Epithelial cell of proximal tubule (primary cell): ENCODE data around the gene LAMTOR5. TPM values are rescaled to one million over a fixed set of nuclear protein-coding genes. Genes with fewer than 3 reads are reported as not detected.

Experiments
- DNase-seq: peaks from one replicate; pipeline ENCODE4 v3.0.0-alpha.2; 2011; ENCODE audit warnings: low read depth
- H3K4me3 ChIP-seq: 2 replicates; pipeline ENCODE4 v1.5.1; 2011; ENCODE audit warnings: low read depth, mild to moderate bottlenecking, low read length
- CTCF ChIP-seq: conservative IDR thresholded peaks from 2 replicates; pipeline ENCODE4 v1.5.1; 2012; ENCODE audit warnings: low read depth, mild to moderate bottlenecking, low read length
- total RNA-seq: library from RNA; depleted of rRNA; stranded (reverse); fragments of >200 nt; gene quantifications from 2 replicates; pipeline ENCODE4 v1.2.3, GENCODE V29; 2015

LAMTOR5 gene
- 181 and 206 TPM in 2 replicates for total RNA-seq

- peak; percentile 6 for TF ChIP-seq CTCF
- H3K4me3 ChIP-seq, result peak within 1 kb of the TSS; percentile 89
- no peak for DNase-seq
These were observed at the start of gene LAMTOR5 for GRCh38 chr1:110407260-110408210. Gene LAMTOR5, minus strand, starts transcription at chr1:110407694. Its CDS starts 74 bp downstream, at chr1:110407620.

- no peak for TF ChIP-seq CTCF
- no peak for DNase-seq
- no peak overlapping the region for H3K4me3 ChIP-seq
These were observed 49.7 kb upstream of the LAMTOR5 start for GRCh38 chr1:110457206-110457605.

DNA sequence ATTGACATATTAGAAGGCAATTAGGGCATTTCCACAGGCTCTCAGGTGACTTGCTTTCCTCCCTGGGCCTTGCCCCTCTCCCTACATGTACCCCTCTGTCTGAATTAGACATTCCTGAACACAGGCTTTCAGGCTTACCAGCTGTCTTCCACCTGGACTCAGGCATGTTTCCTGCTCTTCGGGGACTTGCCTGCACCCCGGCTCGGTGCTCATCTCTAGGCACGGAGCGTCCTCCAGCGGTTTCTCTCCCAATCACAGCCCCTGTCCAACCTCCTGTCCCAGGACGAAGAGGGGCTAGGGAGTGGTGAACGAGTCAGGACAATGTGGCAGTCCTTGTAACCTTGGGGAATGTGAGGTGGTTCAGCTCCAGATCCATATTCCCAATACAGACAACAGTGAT is 47.7 kb upstream of the LAMTOR5 start:
- no peak for DNase-seq
- TF ChIP-seq CTCF, result no peak

GRCh38 chr1:110454328-110454727 is 46.8 kb upstream of the LAMTOR5 start:
- TF ChIP-seq CTCF, result no peak
- DNase-seq, result no peak
- no peak overlapping the region for H3K4me3 ChIP-seq

More for the DNA sequence above, 47.7 kb upstream of the LAMTOR5 start:
- no peak overlapping the region for H3K4me3 ChIP-seq

- DNase-seq, result no peak
- H3K4me3 ChIP-seq, result no peak overlapping the region
- TF ChIP-seq CTCF, result no peak
These were observed 46.3 kb upstream of the LAMTOR5 start for GRCh38 chr1:110453829-110454228.

DNA sequence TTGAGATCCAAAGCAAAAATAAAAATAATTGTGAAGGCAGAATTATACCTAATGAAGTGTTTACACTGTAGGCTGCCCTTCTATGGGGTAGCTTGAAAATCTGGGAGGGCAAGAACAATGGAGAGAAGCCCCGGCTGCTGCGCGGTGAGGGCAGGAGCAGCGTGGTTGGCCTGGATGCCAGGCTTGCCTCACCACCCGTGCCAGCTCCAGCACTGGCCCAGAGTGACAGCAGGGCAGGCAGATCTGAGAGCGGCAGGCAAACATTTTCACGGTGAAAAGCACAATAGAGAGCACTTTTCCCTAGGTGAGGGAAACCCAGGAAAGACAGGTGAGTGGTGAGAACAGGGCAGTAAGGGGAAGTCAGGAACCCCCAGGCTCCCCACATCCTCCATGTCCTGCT is 44.8 kb upstream of the LAMTOR5 start:
- no peak for TF ChIP-seq CTCF
- no peak for DNase-seq
- H3K4me3 ChIP-seq, result no peak overlapping the region

- DNase-seq, result no peak
- no peak for TF ChIP-seq CTCF
- no peak within 1 kb of the TSS for H3K4me3 ChIP-seq
These were observed 43.4 kb upstream of the LAMTOR5 start, which contains the start of gene PROK1 for GRCh38 chr1:110450929-110451328. Gene PROK1, plus strand, starts transcription at chr1:110451149. Its CDS starts 68 bp downstream, at chr1:110451217.
